K562 (cell line): ENCODE measurements around the gene ELP5. TPM values are rescaled to one million over a fixed set of nuclear protein-coding genes. Genes with fewer than 3 reads are reported as not detected.

Experiments used
- CEBPG ChIP-seq, 3 experiments: fragments of 200-800 bp in 1 of 3; sonication (Bioruptor generic) in 1 of 3; sonication (generic) in 1 of 3; formaldehyde crosslinking in 1 of 3; IDR thresholded peaks in 2 of 3; conservative IDR thresholded peaks in 1 of 3; 2 replicates each; pipeline versions ENCODE4 v1.6.1 to v1.8.0; 2016 to 2022; ENCODE audit warnings: missing compliant biosample characterization in 2 of 3, missing genetic modification characterization in 2 of 3, mild to moderate bottlenecking in 1 of 3, missing genetic modification reagents in 1 of 3
- E2F5 ChIP-seq: sonication (generic); formaldehyde crosslinking; IDR thresholded peaks from 2 replicates; pipeline ENCODE4 v1.8.0; 2022; ENCODE audit warnings: mild to moderate bottlenecking, missing genetic modification reagents
- MEF2D ChIP-seq: conservative IDR thresholded peaks from 2 replicates; pipeline ENCODE4 v1.6.1; 2016; ENCODE audit warnings: low read depth, missing genetic modification characterization, missing compliant biosample characterization
- TRIM25 ChIP-seq: fragments of 450-650 bp; IDR thresholded peaks from 2 replicates; pipeline ENCODE4 v1.7.0; 2016; ENCODE audit warnings: borderline replicate concordance
- XRCC3 ChIP-seq: fragments of 450-650 bp; IDR thresholded peaks from 2 replicates; pipeline ENCODE4 v1.6.1; 2017; ENCODE audit warnings: mild to moderate bottlenecking, moderate library complexity
- ZBTB11 ChIP-seq, 3 experiments: fragments of 200-800 bp in 1 of 3; fragments of 250-450 bp in 1 of 3; fragments of 450-650 bp in 1 of 3; sonication (Bioruptor Pico) in 1 of 3; sonication (Bioruptor generic) in 1 of 3; formaldehyde crosslinking in 1 of 3; IDR thresholded peaks; 2 replicates each; pipeline versions ENCODE4 v1.6.1 to v1.8.0; 2016 to 2022; ENCODE audit warnings: mild to moderate bottlenecking in 2 of 3, missing genetic modification characterization in 2 of 3, missing compliant biosample characterization in 1 of 3, moderate library complexity in 1 of 3
- ZC3H8 ChIP-seq: fragments of 450-650 bp; IDR thresholded peaks from 2 replicates; pipeline ENCODE4 v1.6.1; 2017
- ZFX ChIP-seq: sonication (generic); formaldehyde crosslinking; IDR thresholded peaks from 2 replicates; pipeline ENCODE4 v1.8.0; 2022; ENCODE audit warnings: mild to moderate bottlenecking, missing genetic modification reagents, moderate library complexity
- ZNF140 ChIP-seq: fragments of 250-450 bp; sonication (Bioruptor Pico); IDR thresholded peaks from 2 replicates; pipeline ENCODE4 v1.8.0; 2021; ENCODE audit warnings: moderate library complexity, mild to moderate bottlenecking, inconsistent platforms
- ZNF511 ChIP-seq: sonication (generic); formaldehyde crosslinking; IDR thresholded peaks from 2 replicates; pipeline ENCODE4 v1.8.0; 2022; ENCODE audit warnings: mild to moderate bottlenecking, missing genetic modification reagents
- polyA plus RNA-seq, 8 experiments: library from polyadenylated mRNA; depleted of rRNA in 4 of 8; stranded (reverse) in 5 of 8; unstranded in 3 of 8; fragments of >200 nt; fragmentation: Nextera tagmentation in 2 of 8; fragmentation: Illumina TruSeq in 1 of 8; extraction: Ambion mirVana in 2 of 8; extraction: Trizol in 1 of 8; gene quantifications; 2 replicates each; pipeline versions ENCODE4 v1.2.1 to v1.2.3, GENCODE V29; 2011 to 2014; ENCODE audit warnings: inconsistent platforms in 1 of 8, missing spikeins in 1 of 8
- total RNA-seq, 7 experiments: library from RNA; depleted of rRNA in 6 of 7; stranded (reverse); fragments of >200 nt in 6 of 7; fragmentation: Illumina TruSeq in 2 of 7; extraction: Trizol in 2 of 7; gene quantifications; 2 replicates each; pipeline versions ENCODE4 v1.2.1 to v1.2.3, GENCODE V29; 2011 to 2021; ENCODE audit warnings: low replicate concordance in 1 of 7
- TF ChIP-seq, protein P1 (sequence below): fragments of 450-650 bp; IDR thresholded peaks from 2 replicates; pipeline ENCODE4 v1.6.1; 2017; ENCODE audit warnings: antibody characterized with exemption
- TF ChIP-seq, protein P2 (sequence below), 2 experiments: fragments of 150-350 bp in 1 of 2; IDR thresholded peaks; 2 replicates each; pipeline ENCODE4 v1.6.1; 2012 to 2016; ENCODE audit warnings: low read depth in 2 of 2, low read length in 2 of 2, mild to moderate bottlenecking in 1 of 2, moderate library complexity in 1 of 2

ELP5 gene
- total and polyA plus RNA-seq, 9 of the 15 experiments (the other 6 are each of a cell fraction or from before 2014, with no cell fraction given), result 25.7 to 77.9 (median 52.9) TPM

DNA sequence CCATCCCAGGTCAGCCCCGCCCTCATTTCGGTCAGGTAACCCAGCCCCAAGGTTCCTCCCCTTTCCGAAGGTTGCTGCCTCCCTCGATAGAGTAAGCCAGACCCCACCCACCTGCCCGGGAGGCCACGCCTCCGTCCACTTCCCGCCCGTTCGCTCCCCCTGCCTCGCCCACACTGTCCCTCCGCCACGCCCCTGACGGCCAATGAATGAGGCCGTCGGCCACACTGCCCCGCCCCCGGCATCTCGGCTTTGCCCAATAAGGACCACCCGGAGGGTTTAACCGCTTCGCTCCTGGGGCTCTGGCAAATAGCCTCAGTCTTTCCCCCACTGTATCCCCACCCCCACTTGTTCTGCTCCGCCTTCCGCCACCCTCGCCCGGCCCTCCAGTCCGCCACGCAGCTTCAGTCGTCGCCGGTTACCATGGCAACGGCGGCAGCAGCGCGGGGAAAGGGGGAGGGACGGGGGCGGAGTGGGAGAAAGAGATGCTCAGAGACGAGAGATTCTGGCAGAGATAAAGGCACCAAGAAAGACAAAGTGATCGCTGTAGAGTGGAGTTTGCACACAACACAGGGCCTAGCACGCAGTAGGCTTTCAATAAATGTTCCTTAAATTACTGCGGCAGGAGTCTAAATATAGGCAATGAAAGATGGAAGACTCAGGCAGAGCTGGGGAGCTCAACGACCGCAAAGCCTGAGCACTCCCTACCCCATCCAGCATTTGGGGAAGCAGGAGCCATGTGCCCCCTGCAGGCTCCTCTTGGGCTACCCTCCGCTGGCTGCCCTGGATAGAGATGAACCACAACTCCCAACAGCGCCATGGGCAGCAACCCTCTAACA lies 37.5 kb upstream of the ELP5 start (continued):
- TF ChIP-seq, protein P1, sequence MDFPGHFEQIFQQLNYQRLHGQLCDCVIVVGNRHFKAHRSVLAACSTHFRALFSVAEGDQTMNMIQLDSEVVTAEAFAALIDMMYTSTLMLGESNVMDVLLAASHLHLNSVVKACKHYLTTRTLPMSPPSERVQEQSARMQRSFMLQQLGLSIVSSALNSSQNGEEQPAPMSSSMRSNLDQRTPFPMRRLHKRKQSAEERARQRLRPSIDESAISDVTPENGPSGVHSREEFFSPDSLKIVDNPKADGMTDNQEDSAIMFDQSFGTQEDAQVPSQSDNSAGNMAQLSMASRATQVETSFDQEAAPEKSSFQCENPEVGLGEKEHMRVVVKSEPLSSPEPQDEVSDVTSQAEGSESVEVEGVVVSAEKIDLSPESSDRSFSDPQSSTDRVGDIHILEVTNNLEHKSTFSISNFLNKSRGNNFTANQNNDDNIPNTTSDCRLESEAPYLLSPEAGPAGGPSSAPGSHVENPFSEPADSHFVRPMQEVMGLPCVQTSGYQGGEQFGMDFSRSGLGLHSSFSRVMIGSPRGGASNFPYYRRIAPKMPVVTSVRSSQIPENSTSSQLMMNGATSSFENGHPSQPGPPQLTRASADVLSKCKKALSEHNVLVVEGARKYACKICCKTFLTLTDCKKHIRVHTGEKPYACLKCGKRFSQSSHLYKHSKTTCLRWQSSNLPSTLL, result no peak
- TF ChIP-seq ZNF140 (CRISPR knock-in tag) (no peak), ZNF511 (CRISPR knock-in tag) (no peak), CEBPG (CRISPR knock-in tag; IDR thresholded peaks at IDR 0.05) (no peak), CEBPG (tag; conservative IDR thresholded peaks at IDR 0.05 in 1 of 2, IDR thresholded peaks at IDR 0.05 in 1 of 2) (0 out of 4 replicates have a peak, but pooled peaks of 1 of the 2 experiments have one; percentile 3), ZFX (CRISPR knock-in tag) (no peak), E2F5 (CRISPR knock-in tag) (no peak), MEF2D (tag) (no peak), ZC3H8 (no peak), TRIM25 (no peak), ZBTB11 (CRISPR knock-in tag; IDR thresholded peaks at IDR 0.05) (no peak), XRCC3 (no peak)
- TF ChIP-seq, protein P2, sequence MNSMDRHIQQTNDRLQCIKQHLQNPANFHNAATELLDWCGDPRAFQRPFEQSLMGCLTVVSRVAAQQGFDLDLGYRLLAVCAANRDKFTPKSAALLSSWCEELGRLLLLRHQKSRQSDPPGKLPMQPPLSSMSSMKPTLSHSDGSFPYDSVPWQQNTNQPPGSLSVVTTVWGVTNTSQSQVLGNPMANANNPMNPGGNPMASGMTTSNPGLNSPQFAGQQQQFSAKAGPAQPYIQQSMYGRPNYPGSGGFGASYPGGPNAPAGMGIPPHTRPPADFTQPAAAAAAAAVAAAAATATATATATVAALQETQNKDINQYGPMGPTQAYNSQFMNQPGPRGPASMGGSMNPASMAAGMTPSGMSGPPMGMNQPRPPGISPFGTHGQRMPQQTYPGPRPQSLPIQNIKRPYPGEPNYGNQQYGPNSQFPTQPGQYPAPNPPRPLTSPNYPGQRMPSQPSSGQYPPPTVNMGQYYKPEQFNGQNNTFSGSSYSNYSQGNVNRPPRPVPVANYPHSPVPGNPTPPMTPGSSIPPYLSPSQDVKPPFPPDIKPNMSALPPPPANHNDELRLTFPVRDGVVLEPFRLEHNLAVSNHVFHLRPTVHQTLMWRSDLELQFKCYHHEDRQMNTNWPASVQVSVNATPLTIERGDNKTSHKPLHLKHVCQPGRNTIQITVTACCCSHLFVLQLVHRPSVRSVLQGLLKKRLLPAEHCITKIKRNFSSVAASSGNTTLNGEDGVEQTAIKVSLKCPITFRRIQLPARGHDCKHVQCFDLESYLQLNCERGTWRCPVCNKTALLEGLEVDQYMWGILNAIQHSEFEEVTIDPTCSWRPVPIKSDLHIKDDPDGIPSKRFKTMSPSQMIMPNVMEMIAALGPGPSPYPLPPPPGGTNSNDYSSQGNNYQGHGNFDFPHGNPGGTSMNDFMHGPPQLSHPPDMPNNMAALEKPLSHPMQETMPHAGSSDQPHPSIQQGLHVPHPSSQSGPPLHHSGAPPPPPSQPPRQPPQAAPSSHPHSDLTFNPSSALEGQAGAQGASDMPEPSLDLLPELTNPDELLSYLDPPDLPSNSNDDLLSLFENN (IDR thresholded peaks at IDR 0.05; ENCODE audit: low read depth in 2 of 2, low read length in 2 of 2), result 0 out of 4 replicates have a peak, but pooled peaks have one; percentile 25 to 30
